Hematopoietic multipotent progenitor cell treated with erythropoietin and hydrocortisone succinate and interleukin-3 and kit ligand, for 15 days (in vitro differentiated cells): Measurements from ENCODE around the gene SUCLG2.

Source experiments
- DNase-seq: peaks from one replicate; pipeline ENCODE4 v3.0.0-alpha.2; 2015; ENCODE audit warnings: low spot score

SUCLG2 gene

DNA sequence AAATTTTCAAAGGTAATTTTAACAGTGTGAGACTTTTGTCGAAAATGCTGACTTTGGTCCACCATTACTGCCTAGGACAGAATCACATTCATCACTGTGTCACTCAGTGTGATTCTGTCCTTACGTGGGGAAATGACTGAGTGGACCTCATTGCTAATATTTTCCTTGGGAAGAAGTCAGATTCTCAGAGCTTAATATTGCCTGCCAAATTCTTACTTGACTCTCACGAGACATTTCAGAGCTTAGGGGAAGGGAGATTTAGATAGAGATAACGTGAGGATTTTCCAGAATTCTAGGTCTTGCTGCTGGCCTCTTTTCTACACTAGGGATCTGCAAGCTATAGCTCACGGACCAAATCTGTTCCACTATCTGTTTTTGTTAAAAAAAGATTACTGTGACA is 270.4 kb downstream of the SUCLG2 start:
- no peak for DNase-seq

DNA sequence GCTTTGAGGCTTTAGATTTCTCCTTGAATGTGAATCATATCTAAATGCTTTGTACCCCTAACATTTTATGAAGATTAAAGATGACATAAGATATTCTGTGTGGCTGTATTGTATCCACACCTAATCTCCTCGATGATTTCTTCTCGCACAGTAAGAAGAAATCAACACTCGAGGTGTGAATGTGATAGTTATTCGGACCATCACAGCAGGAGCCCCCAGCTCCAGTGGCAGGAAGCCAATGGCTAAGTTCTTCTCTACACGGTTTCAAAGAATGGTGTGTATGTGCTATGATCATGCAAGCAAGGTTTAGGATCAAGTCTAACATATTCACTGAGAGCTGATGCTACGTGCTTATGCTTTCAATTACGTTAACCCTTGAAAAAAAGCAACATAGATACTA is 271.0 kb downstream of the SUCLG2 start:
- DNase-seq: no peak

DNA sequence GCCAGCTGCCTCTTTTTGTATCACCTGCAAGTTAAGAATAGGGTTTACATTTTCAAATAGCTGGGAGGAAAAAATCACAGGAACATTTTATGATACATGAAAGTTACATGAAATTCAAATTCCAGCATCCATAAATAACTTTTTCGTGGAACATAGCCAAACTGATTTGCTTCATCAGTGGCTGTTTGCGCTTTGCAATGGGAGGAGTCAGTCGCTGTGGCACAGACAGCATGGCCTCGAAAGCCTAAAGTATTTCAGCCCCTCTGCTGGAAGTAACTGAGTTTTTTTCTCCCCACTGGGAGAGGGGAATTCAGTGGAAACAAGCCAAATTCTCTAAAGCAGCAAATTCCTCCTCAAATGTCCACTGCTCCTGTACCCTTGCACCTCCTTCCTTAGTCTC is 271.9 kb downstream of the SUCLG2 start:
- no peak for DNase-seq

DNA sequence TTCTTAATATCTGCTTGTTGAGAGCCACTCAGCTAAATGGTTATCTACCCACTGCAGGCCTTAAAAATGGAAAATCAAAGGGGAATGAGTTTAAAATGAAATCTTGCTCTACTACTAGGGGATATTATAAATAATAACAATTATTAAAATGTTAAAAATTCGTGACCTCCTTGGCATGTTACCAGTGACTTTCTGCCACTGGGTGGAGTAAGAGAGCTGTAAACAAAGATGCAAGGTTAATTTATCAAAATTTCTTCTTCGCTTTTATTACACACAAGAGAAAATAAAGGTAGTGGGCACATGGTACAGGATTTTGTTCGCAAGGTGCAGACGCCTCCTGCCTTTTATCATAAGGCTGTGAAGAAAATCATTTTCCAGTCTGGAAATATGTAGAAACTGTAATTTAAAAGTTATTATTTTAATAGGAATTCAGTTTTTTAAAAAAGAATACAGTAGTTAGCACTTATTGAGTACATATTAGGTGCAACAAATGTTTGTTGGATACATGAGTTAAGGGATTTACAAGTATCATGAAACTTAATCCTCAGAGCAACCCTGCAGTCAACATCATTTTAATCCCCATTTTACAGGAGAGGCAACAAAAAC is 272.6 kb downstream of the SUCLG2 start:
- DNase-seq: no peak

DNA sequence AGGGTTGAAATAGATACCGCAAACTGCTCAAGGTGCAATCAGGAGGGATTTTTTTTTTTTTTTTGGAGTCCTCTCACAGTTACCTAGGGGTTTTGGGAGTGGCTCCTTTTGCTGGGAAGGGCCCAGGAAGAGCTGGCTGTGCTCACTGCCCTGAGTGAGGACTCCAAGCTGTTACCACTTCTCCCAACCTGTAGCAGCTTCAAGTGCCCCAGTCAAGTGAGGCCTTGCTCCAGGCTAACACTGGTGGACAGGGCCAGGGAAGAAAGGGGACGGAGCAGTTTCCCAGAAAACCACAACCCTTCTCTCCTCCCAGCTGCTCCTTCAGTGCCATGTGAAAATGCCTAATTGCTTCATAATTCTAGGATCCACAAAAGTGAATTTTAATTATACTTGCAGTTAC is 274.3 kb downstream of the SUCLG2 start:
- no peak for DNase-seq

DNA sequence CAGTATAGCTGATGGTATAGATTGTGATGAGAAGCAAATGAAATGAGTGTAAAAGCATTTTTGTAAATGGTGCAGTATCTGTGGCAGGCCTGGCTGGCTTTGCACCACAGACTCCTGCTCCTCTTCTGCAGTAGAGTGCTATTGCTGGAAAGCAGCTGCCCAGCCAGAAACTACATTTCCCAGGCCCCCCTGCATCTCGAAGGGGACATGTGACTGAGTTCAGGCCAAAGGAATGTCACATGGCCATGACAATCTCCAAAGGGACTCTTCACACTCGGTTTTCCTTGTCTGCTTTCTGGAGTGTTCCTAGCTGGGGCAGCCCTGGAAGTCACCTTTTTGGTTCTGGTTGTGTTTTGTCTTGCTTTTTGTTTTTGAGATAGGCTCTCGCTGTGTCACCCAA is 277.1 kb downstream of the SUCLG2 start:
- no peak for DNase-seq

DNA sequence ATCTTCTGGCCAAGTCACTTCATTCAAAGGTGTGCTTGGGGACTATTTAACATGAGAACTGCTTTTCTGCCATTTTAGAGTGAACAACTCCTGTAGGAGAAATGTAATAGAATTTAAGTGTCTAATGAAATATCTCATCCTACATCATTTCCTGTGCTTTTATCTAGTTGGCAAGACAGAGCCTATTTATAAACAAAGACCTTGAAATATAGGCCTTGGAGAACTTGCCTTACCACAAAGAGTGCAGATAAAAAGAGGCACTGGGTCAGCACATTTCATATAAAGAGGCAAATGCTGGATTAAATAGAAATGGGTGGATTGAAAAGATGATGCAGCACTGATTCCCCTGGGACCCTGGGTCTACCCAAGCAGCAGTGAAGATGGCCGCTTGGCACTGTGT is 278.0 kb downstream of the SUCLG2 start:
- DNase-seq: no peak

DNA sequence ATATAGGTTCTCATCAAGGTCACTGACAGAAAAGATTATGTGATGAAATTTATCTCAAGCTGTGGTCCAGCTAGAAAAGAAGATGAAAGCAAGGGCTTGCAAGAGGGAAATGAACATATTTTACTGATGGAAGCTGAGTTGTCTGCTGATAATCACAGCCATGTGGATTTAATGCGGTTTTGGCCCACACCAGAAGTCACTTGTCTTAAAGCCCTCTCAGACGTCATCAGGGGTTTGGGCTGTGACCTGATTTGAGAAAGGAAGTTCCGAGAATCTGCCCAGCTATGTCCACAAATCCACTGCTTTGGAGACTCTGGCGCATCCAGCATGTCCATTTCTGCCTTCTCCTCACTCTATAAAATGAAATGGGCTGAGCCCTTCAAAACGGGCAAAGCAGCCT is 278.4 kb downstream of the SUCLG2 start:
- DNase-seq: no peak

DNA sequence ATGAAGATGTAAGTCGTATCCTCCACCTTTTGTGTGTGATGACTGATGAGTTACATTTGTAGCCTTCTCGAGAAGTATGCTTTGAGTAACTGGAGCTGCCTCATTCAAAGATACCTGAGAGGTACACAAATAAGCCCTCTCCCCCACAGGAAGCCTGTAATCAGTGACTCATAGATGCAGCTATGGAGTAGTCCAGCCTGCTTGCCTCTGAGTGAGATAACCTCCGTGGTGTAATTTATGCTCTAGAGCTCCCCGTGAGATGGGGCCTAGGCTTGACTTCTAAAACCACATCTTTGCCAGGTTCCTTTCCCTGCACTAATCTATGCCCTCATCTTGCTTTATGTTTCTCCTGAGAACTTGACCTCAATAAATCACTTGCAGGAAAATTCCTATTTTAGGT is 291.7 kb downstream of the SUCLG2 start:
- DNase-seq: no peak

DNA sequence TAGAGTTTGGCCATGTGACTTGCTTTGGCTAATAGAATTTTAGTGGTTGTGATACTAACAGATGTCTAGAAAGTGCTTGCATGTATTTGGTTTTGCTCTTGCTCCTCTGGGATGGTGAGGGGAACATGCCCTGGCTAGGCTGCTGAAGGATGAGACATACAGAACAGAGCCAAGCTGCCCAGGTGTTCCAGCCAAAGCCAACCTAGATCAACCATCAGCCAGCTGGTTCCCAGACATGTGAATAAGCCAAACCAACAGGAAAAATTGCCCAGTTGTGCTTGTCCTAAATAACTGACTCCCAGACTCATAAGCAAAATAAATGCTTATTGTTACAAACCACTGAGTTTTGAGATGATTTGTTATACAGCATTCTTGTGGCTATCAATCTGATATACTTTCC is 292.6 kb downstream of the SUCLG2 start:
- no peak for DNase-seq

DNA sequence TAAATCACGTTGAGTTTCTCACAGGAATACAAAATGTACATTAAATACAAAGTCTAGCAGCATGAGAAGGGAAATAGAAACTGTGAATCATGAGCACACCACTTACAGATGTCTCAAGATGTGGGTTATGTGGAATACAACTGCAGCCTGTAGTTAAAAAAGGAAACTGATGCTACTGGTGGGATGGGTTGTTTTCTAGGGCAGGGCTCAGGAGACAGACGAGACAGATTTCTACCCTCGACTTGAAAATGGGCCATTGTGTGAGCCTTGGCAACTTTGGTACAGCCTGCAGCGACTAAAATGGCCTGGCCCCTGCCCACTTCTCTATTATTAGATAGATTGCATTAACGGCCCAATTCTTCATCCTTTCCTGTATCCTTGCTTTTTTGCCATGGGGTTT is 293.1 kb downstream of the SUCLG2 start:
- DNase-seq: no peak

DNA sequence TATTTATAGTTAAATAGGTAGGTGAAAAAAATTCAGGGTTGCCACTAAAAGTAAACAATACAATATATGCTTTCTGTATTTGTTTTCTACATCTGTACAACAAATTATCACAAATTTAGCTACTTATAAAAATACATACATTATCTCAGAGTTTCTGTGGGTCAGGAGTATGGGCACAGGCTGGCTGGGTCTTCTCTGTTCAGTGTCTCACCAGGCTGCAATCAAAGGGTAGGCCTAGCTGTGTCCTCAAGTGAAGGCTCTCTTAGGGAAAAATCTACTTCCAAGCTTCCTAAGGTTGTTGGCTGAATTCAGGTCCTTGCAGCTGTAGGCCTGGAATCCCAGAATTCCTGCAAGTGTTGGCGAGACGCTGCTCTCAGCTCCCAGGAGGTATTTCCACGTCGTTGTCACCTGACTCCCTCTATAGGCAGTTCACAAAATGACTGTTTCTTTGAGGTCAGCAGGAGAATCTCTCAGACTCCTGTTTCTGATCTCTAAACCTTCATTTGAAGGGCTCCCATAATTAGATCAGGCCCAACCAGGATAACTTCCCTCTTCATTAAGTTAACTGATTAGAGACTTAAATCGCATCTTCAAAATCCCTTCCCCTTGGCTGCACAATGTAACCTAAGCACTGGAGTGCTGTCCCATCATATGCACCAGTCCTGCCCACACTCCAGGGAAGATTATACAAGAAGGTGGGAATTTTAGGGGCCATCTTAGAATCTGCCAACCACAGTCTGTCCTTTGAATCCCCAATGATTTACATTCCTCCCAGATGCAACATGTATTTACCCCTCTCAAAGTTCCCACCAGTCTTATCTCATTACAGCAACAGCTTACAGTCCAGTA is 296.6 kb downstream of the SUCLG2 start:
- DNase-seq: no peak

DNA sequence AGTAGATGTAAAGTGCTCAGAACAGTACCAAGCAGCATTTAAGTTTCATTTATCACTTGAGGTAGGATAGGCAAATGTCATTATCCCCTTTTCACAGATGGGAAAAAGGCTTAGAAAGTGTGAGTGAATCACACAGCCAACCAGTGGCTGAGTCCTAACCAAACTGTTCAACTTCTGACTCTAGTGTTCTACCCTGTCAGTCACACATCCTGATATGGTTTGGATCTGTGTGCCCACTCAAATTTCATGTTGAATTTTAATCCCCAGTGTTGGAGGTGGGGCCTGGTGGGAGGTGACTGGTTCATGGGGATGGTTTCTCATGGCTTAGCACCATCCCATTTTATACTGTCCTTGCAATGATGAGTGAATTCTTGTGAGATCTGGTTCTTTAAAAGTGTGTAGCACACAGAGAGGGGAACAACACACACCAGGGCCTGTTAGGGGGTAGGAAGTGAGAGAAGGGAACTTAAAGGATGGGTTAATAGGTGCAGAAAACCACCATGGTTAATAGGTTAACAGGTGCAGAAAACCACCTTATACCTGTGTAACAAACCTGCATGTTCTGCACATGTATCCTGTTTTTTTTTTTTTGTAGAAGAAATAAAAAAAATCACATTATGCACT is 304.7 kb downstream of the SUCLG2 start:
- no peak for DNase-seq

DNA sequence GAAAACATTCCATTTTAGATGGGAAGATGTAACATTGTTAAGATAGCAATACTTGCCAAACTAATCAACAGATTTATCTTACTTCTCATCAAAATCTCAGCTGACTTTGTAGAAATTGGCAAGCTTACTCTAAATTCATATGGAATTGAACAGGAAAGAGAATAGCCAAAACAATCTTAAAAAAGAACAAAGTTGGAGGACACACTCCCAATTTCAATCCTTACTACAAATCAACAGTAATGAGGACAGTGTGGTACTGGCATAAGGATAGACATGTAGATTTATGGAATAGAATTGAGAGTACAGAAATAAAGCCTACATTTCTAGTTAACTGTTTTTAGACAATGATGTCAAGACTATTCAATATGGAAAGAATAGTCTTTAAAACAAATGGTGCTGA is 308.3 kb downstream of the SUCLG2 start:
- DNase-seq: no peak

DNA sequence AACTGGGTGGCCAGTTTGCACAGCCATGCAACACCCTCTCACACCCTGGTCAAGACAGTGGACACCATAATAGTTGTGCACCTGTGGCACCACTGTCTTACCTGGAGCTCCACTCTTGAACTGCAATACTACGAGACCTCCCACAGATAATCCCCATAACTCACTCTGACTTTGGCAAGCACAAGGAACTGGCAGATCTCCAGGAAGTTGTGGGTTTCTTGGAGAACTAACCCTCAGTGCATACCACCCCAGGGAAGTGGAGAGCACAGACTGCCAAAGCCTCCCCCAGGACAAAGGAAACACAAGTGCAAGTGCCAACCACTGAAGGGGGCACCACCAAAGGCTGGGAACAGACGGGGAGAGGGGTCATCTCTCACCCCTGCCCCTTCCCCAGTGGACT is 318.6 kb downstream of the SUCLG2 start:
- DNase-seq: no peak

DNA sequence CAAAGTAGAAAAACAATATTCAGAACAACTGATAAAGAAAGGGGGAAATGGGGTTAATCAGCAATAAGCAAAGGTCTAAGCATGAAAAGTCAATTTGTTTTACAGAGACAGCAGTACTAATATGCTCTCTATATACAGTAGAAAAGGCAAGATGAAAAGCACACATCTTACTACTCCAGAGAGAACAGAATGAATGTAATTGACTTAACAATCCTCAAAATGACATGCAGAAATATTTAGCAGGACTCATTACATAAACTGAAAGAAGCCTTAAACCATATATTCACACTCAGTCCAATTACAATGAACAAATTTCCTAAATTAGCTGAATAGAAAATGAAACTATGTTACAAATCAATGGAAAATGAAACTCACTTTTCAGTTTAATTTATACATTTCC is 319.8 kb downstream of the SUCLG2 start:
- no peak for DNase-seq

DNA sequence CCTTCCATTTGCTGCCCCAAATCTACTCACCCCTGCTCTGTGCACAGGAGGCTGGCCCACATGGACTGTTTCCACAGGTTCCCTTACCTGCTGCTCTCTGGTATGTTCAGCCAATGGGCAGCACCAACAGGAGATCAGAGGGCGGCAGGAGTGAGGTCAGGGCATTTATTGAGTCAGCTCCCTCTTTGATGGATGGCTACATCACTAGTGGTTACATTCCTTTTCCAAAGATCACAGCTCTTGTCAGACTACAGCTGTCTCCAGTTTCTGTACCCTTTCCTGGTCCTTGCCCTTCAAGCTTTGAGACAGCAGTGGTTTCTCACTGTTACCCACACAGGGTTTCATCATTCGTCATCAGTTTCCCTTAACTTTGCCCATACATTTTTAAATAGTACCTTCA is 325.1 kb downstream of the SUCLG2 start:
- DNase-seq: no peak

DNA sequence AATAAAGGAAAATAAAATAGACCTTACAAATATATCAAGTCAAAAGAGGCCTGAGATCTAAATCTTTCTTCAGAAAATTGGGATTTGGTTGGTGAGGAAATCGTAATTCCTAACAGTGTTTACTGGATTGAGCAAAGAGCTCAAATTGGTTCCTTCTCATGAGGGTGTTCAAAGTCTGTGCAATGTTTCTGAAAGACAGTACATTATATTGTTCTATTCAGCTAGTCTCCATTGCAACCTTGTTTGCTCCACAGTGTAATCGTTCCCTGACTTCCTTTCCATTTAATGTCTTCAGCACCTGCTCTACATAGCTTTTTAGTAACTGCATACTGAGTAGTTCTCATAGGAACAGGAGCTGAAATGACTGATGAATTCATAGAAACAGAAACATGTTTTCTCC is 326.8 kb downstream of the SUCLG2 start:
- DNase-seq: no peak

DNA sequence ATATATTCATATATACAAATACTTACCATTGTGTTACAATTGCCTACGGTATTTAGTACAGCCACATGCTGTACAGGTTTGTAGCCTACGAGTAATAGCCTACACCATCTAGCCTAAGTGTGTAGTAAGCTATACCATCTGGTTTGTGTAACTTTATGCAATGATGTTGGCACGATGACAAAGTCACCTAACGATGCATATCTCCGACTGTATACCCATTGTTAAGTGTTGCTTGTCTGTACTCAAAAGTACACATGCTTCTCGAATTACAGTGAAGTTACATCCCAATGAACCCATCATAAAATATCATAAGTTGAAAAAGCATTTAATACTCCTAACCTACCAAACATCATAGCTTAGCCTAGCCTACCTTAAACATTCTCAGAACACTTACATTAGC is 329.2 kb downstream of the SUCLG2 start:
- no peak for DNase-seq
